GM19455 (cell line): ENCODE results near the gene MAGEB17.
"Not testable (repeated sequence)": the region's sequence is repeated elsewhere in the genome, so short reads cannot be mapped to it uniquely, and the experiment has no call there.

Source experiments
- ATAC-seq: cut with Tn5 transposase; IDR thresholded peaks from one replicate; pipeline ENCODE4 v1.9.1; 2021; ENCODE audit not compliant: unreplicated experiment

MAGEB17 gene

DNA sequence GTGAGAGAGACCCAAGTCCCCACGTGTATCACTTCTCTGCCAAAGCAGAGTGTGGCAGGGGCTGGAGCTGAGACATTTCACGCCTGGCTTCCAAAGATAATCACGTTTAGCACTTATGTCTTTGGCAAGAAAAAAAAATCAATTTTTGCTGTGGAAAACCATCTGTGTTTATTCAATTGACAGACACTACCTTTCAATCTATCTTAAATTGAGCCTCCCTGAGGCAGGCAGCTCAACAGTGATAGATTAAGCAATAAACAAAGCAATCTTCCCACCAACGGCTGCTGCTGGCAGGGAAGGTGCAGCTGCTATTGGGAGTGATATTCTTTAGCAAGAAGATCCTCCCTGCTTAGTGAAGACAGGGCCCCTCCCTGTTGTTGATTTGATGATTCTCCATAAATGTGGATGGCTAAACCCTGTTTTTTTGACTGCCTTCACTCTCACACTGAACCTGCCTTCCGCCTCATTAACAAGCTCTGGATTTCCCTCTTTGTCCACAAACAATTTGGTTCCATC is 11.6 kb upstream of the MAGEB17 start:
- no peak for ATAC-seq

GRCh38 chrX:16156692-16157331 is 10.5 kb upstream of the MAGEB17 start:
- no peak for ATAC-seq

DNA sequence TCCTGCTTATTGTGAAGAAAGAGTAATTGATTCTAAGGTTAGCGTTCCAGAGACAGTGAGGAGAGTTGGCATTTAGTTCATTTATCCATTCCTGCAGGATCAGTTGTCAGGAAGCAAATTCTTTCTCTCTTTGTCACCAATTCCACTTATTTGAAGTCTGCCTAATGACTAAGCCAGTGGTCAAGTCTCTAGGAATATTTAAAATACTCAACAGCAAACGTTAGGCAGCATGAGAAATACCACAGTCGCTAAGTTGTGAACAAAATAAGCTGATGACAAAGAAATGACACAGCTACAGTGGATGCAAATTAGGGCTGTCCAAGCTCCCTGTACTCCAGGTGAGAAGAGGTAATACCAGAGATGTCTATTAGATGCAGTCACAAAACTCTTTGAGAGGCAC is 6.6 kb upstream of the MAGEB17 start:
- no peak for ATAC-seq

DNA sequence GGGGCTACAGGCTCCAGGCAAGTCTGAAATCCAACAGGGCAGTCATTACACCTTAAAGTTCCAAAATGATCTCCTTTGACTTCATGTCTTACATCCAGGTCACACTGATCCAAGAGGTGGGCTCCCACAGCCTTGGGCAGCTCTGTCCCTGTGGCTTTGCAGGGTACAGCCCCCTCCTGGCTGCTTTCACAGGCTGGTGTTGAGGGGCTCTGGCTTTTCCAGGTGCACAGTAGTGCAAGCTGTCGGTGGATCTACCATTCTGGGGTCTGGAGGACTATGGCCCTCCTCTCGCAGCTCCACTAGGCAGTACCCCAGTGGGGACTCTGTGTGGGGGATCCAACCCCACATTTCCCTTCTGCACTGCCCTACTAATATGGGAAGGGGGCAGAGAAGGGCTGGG is 6.1 kb upstream of the MAGEB17 start:
- ATAC-seq = not testable (repeated sequence)

DNA sequence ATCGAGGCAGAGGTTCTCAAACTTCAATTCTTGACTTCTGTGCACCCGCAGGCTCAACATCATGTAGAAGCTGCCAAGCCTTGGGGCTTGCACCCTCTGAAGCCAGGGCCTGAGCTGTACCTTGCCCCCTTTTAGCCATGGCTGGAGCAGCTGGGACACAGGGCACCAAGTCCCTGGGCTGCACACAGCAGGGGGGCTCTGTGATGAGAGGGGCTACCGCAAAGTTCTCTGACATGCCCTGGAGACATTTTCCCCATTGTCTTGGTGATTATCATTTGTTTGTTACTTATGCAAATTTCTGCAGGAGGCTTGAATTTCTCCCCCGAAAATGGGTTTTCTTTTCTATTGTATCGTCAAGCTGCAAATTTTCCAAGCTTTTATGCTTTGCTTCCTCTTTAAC is 4.9 kb upstream of the MAGEB17 start:
- ATAC-seq = no peak

- no peak for ATAC-seq
Measured at GRCh38 chrX:16164748-16165147, 2.5 kb upstream of the MAGEB17 start.

DNA sequence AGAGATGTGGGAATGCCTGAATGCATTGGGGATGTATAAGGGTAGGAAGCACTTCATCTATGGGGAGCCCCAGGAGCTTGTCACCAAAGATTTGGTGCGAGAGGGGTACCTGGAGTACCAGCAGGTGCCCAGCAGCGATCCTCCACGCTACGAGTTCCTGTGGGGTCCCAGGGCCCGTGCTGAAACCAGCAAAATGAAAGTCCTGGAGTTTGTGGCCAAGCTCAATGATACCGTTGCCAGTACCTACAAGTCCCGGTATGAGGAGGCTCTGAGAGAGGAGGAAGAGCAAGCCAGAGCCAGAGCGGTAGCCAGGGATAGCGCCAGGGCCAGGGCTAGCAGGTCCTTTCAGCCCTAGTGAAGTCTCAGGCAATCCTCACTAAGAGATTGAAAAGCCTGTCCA is 3.8 kb downstream of the MAGEB17 start:
- no peak for ATAC-seq

- ATAC-seq = no peak
Measured at GRCh38 chrX:16171944-16172343, 4.7 kb downstream of the MAGEB17 start.

GRCh38 chrX:16172391-16172790 is 5.1 kb downstream of the MAGEB17 start:
- ATAC-seq = no peak

DNA sequence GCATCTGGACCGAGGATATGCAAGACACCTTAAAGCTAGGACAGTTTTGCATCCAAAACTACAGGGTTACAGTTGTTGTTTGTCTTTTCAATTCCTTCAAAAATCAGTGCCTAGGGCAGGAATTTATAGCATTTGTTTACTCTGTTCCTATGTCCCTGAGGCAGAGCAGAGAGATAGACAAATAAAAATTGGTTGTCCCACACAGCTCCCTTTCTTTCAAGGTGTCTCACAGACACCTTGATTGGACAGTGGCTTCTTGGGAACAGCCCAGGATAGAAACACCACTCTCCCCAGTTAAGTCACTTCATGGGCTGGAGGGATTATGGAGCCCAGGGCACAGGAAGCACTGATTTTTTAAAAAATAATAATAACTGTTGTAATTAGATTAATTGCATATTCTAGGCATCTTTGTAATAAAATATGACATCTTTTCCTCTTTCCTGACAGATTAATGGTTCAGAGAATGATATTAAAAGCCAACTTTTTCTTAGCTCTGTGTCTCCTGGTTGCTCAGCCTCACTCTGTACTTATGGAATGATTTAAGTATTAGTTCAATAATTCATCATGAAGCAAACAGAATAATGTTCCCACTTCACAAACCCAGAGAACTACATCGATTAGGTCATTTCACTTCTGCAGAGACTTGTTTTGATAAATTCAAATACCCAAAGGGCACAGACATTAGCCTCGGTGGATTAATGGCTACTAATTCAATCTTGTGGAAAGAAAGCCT is 8.2 kb downstream of the MAGEB17 start:
- ATAC-seq = no peak

GRCh38 chrX:16177260-16177659 is 10.0 kb downstream of the MAGEB17 start:
- no peak for ATAC-seq

- ATAC-seq = not testable (repeated sequence)
Measured at GRCh38 chrX:16183843-16184242, 16.6 kb downstream of the MAGEB17 start.

DNA sequence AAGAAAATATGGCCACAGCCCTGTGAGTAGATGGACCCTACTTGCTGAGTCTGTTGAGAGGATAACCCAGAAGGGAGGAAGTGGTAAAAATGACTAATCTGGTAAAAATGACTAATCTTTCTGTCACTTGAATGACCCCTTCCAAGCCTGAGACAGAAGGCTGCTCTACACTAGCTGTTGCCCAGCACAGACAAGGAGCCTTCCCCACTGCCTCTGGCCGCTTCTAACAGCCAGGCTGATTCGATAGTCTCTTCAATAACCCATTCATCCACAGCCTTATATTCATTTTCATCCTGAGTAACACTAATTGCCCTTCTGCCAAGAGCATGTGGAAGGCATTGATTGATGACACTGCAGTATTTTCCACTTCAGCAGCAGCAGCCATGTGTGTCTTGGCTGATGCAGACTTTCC is 18.4 kb downstream of the MAGEB17 start:
- no peak for ATAC-seq

DNA sequence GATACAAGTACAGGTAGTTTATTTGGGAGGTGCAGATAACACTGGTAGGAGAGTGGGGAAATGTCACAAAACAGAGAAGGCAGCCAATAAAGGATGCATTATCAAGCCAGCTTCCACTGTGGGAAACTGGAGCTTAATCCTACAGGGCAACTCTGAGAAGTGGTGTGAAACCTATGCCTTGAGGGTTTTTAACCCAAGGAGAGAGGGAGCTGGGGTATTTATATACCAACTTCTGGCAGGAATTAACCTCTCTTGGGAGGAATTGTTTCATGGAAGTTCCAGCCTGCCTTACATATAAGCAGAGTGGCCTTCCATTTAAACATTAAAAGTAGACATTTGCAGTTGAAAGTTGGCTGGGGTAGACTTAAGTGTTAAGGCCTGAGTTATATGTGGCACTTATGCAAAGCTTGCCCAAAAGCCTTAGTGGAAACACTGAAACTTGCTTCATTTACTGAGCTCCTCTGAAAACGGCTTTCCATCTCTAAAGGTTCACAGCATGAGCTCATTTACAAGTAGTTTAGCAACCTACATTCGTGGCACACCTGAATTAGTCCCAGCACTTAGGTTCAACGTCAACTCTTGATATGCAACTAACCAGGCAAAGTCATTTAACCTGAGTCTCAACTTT is 19.2 kb downstream of the MAGEB17 start:
- no peak for ATAC-seq

DNA sequence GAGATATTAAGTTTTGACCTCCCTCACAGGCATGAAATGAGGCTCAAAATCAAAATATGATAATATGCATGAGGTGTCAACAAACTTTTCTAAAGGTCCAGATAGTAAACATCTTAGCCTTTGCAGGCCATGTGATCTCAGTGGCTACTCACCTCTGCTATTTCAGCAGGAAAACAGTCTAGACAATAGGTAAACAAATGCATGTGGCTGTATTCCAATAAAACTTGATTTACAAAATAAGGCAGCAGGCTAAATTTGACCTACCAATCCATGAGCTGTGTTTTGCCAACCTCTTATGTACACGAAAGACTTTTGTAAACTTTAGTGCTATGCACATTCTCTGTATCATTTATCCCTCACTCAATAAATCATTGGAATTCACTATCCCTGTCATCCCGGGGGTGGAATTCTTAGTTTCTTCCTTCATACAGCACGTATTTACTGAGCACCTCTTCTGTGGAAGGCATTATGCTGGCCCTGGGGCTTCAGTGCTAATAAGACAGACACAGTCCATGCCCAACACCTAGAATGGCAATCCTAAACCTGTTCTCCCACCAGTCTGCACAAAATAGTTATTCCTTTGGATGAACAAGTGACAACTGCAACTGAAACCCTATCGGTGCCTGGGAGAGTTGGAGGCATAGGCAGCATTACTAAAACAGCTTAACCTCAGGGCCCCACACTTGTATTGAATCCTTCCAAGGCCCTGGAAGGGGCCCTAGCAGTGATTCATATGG is 19.9 kb downstream of the MAGEB17 start:
- no peak for ATAC-seq

- no peak for ATAC-seq
Measured at GRCh38 chrX:16188687-16189086, 21.4 kb downstream of the MAGEB17 start.

DNA sequence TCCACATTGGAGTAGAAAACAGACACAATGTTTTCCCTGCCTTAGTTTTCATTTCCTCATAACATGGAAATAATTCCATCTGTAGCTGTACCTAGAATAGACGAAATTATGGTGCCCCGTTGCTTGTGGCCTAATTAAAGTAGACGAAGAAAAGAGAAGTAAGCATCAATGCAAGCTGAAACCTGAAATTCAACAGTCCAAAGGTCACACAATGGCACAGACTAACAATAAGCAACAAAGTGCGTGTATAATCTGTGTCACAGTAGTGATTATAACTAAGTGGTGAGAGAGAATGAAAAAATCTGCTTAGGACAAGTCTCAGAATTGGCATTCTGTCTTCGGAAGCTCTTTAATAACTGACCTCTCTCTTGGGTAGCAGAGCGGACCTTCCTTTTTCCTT is 24.3 kb downstream of the MAGEB17 start:
- no peak for ATAC-seq

GRCh38 chrX:16196829-16197228 is 29.5 kb downstream of the MAGEB17 start:
- ATAC-seq = no peak

- ATAC-seq = no peak
Measured at GRCh38 chrX:16199343-16199742, 32.1 kb downstream of the MAGEB17 start.

DNA sequence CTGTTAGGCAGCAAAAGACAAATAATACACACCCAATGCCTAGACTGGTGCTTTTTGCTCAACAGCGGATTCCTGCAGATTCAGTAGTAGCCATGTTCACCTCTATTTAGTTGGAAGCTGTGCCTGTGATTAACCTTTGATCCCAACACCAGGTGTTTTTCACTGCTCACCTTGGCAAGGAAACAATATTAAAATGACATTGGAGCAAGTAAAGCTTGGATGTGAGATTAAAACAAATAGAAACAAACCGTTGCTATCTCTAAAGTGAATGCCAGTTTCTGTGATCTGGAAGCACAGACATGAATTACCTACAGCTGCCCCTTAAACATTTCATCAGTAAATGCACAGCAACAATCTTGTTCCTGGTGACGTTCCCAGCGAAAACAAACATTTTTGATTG is 35.7 kb downstream of the MAGEB17 start:
- ATAC-seq = no peak

- ATAC-seq = no peak
Measured at GRCh38 chrX:16204538-16204937, 37.3 kb downstream of the MAGEB17 start.
